H9 (cell line): ENCODE measurements around the gene MAPK11. TPM values are rescaled to one million over a fixed set of nuclear protein-coding genes. Genes with fewer than 3 reads are reported as not detected.
A peak's percentile ranks its signal among the peaks of the same experiment; 100 is the strongest.

Source experiments
- DNase-seq: peaks from one replicate; pipeline ENCODE4 v3.0.0-alpha.2; 2017
- H2AFZ ChIP-seq: one replicate; pipeline ENCODE4 v1.6.1; 2013; ENCODE audit warnings: mild to moderate bottlenecking, low read length, control low read depth, moderate library complexity
- H2AK5ac ChIP-seq: 2 replicates; pipeline ENCODE4 v1.6.1; 2013; ENCODE audit warnings: low read length, control low read depth, mixed read lengths; ENCODE audit not compliant: insufficient read length
- H2BK120ac ChIP-seq: one replicate; pipeline ENCODE4 v1.6.1; 2013; ENCODE audit warnings: low read depth, mild to moderate bottlenecking, low read length, control low read depth, inconsistent platforms; ENCODE audit not compliant: poor library complexity, severe bottlenecking
- H2BK12ac ChIP-seq: 2 replicates; pipeline ENCODE4 v1.6.1; 2013; ENCODE audit warnings: low read length, control low read depth, mixed read lengths, low read depth; ENCODE audit not compliant: insufficient read length
- H2BK15ac ChIP-seq: 2 replicates; pipeline ENCODE4 v1.6.1; 2013; ENCODE audit warnings: low read depth, low read length, control low read depth
- H2BK20ac ChIP-seq: one replicate; pipeline ENCODE4 v1.6.1; 2013; ENCODE audit warnings: low read depth, mild to moderate bottlenecking, low read length, control low read depth, inconsistent platforms; ENCODE audit not compliant: poor library complexity, severe bottlenecking
- H2BK5ac ChIP-seq: 2 replicates; pipeline ENCODE4 v1.6.1; 2013; ENCODE audit warnings: low read length, control low read depth, mixed read lengths; ENCODE audit not compliant: insufficient read length
- H3K14ac ChIP-seq: 2 replicates; pipeline ENCODE4 v1.6.1; 2013; ENCODE audit warnings: low read length, control low read depth; ENCODE audit not compliant: insufficient read depth
- H3K18ac ChIP-seq: 2 replicates; pipeline ENCODE4 v1.6.1; 2013; ENCODE audit warnings: low read depth, mild to moderate bottlenecking, mixed read lengths, low read length, control low read depth; ENCODE audit not compliant: insufficient read length
- H3K23ac ChIP-seq: 2 replicates; pipeline ENCODE4 v1.6.1; 2013; ENCODE audit warnings: low read length, control low read depth, mixed read lengths, low read depth; ENCODE audit not compliant: insufficient read length
- H3K23me2 ChIP-seq: 2 replicates; pipeline ENCODE4 v1.6.1; 2013; ENCODE audit warnings: low read depth, mild to moderate bottlenecking, mixed read lengths, low read length, control low read depth; ENCODE audit not compliant: insufficient read length, poor library complexity, severe bottlenecking
- H3K27ac ChIP-seq: 2 replicates; pipeline ENCODE4 v1.5.1; 2013; ENCODE audit warnings: low read length, control low read depth, mixed read lengths, low read depth; ENCODE audit not compliant: insufficient read length
- H3K27me3 ChIP-seq: 2 replicates; pipeline ENCODE4 v1.6.1; 2013; ENCODE audit warnings: low read length, control low read depth, inconsistent platforms; ENCODE audit not compliant: insufficient read depth
- H3K4ac ChIP-seq: 2 replicates; pipeline ENCODE4 v1.6.1; 2013; ENCODE audit warnings: low read depth, mild to moderate bottlenecking, control low read depth, inconsistent platforms, low read length, moderate library complexity
- H3K4me1 ChIP-seq: 2 replicates; pipeline ENCODE4 v1.6.1; 2013; ENCODE audit warnings: low read length, control low read depth, inconsistent platforms; ENCODE audit not compliant: insufficient read depth
- H3K4me2 ChIP-seq: 2 replicates; pipeline ENCODE4 v1.6.1; 2013; ENCODE audit warnings: low read length, control low read depth, mixed read lengths; ENCODE audit not compliant: insufficient read length, insufficient read depth
- H3K56ac ChIP-seq: 2 replicates; pipeline ENCODE4 v1.6.1; 2013; ENCODE audit warnings: low read depth, mild to moderate bottlenecking, mixed read lengths, low read length, control low read depth; ENCODE audit not compliant: insufficient read length
- H3K79me1 ChIP-seq: 2 replicates; pipeline ENCODE4 v1.6.1; 2013; ENCODE audit warnings: low read depth, mild to moderate bottlenecking, moderate library complexity, low read length, control low read depth, inconsistent platforms; ENCODE audit not compliant: insufficient read depth, poor library complexity, severe bottlenecking
- H3K79me2 ChIP-seq: 2 replicates; pipeline ENCODE4 v1.6.1; 2013; ENCODE audit warnings: low read length, control low read depth, inconsistent platforms; ENCODE audit not compliant: insufficient read depth
- H3K9ac ChIP-seq: 2 replicates; pipeline ENCODE4 v1.6.1; 2013; ENCODE audit warnings: low read length, control low read depth, mixed read lengths; ENCODE audit not compliant: insufficient read length; ENCODE audit errors: extremely low read depth
- H3K9me3 ChIP-seq: one replicate; pipeline ENCODE4 v1.6.1; 2013; ENCODE audit warnings: low read depth, low read length, inconsistent platforms; ENCODE audit not compliant: control insufficient read depth
- H3T11ph ChIP-seq: one replicate; pipeline ENCODE4 v1.6.1; 2013; ENCODE audit warnings: mild to moderate bottlenecking, low read length, control low read depth, inconsistent platforms
- H4K20me1 ChIP-seq: one replicate; pipeline ENCODE4 v1.6.1; 2013; ENCODE audit not compliant: control insufficient read depth, insufficient read length, insufficient read depth
- H4K5ac ChIP-seq: 2 replicates; pipeline ENCODE4 v1.6.1; 2013; ENCODE audit warnings: low read depth, mild to moderate bottlenecking, mixed read lengths, low read length, control low read depth; ENCODE audit not compliant: insufficient read length
- H4K8ac ChIP-seq: replicated peaks from 2 replicates; pipeline ENCODE4 v1.6.1; 2013; ENCODE audit warnings: low read length, control low read depth, mixed read lengths, low read depth; ENCODE audit not compliant: insufficient read length
- H4K91ac ChIP-seq: 2 replicates; pipeline ENCODE4 v1.6.1; 2013; ENCODE audit warnings: low read depth, mild to moderate bottlenecking, moderate library complexity, mixed read lengths, low read length, control low read depth; ENCODE audit not compliant: insufficient read length
- H3K27ac Mint-ChIP-seq, 3 experiments: 2 replicates in 2 of 3; 3 replicates in 1 of 3; pipeline ENCODE4 v1.8.0; 2020 to 2021; ENCODE audit warnings: mixed read lengths in 3 of 3, mild to moderate bottlenecking in 1 of 3, moderate library complexity in 1 of 3
- H3K27me3 Mint-ChIP-seq: 2 replicates; pipeline ENCODE4 v1.8.0; 2021; ENCODE audit warnings: low read depth, mild to moderate bottlenecking, moderate library complexity, mixed read lengths
- H3K36me3 Mint-ChIP-seq, 3 experiments: 2 replicates in 2 of 3; 3 replicates in 1 of 3; pipeline ENCODE4 v1.8.0; 2020 to 2021; ENCODE audit warnings: low read depth in 3 of 3, mixed read lengths in 3 of 3; ENCODE audit not compliant: insufficient read depth in 1 of 3
- H3K4me1 Mint-ChIP-seq, 2 experiments: 2 replicates each; pipeline ENCODE4 v1.8.0; 2020; ENCODE audit warnings: mixed read lengths in 2 of 2
- H3K4me3 Mint-ChIP-seq, 2 experiments: 2 replicates in 1 of 2; 3 replicates in 1 of 2; pipeline ENCODE4 v1.8.0; 2020 to 2021; ENCODE audit warnings: mild to moderate bottlenecking in 2 of 2, mixed read lengths in 2 of 2, moderate library complexity in 1 of 2
- H3K9me3 Mint-ChIP-seq, 2 experiments: 2 replicates in 1 of 2; 3 replicates in 1 of 2; pipeline ENCODE4 v1.8.0; 2020; ENCODE audit warnings: mild to moderate bottlenecking in 2 of 2, mixed read lengths in 2 of 2, moderate library complexity in 1 of 2
- WGBS: extraction: QIAGEN DNeasy Blood & Tissue Kit; methylation state at CpG from one replicate; pipeline ENCODE4 v1.1.7; 2013; ENCODE audit warnings: missing lambda C conversion rate, low lambda C conversion rate, mixed read lengths; ENCODE audit not compliant: insufficient read length; ENCODE audit errors: extremely low coverage; 5-methylcytosine and 5-hydroxymethylcytosine counted together
- total RNA-seq: library from RNA; stranded (reverse); gene quantifications from 2 replicates; pipeline ENCODE4 v1.2.1, GENCODE V29; 2021
- TF ChIP-seq, protein P1 (sequence below): fragments of 200-600 bp; sonication (generic); conservative IDR thresholded peaks from 3 replicates; pipeline ENCODE4 v1.8.0; 2021; ENCODE audit warnings: antibody characterized with exemption, mild to moderate bottlenecking

The MAPK11 gene
- total RNA-seq, 1 experiment from 2014 or later = 1.5 TPM

DNA sequence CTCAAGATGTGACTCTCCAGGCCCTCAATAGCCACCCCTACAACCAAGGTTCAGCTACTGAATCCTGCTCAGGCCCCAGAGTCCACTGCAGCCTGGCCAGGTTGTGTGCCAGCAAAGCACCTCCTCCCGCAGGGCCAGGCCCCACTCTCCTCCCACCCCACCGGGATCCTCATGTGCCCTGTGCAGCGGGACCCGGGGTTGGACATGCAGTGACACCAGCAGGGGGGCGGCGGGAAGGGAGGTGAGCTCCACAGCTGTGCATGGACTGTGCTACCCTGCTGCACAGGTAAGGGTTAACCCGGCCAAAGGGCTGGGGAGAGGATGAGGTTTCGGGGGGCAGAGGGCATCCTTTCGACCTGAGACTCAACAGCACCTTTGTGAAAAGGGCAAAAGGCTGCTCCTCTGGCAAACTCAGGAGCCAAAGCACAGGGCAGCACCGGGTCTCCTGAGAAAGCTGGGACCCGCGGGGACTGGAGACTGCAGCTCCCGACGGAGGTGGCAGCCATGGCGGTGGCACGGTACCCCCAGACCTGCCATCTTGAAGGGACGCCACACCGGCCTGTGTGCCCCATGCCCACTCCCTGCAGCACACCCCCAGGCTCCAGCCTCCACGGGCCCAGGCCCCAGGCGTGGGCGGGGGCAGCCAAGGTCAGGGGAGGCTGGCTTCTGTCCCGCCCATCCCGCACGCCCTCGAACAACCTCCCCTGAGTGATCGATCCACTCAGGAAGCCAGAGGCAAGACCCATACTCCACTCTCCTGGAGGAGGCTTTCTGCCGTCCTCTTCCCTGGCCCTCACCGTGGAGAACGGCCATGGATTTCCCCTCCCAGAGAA lies 26.7 kb upstream of the MAPK11 start:
- no peaks in the 10 kb centered on the region; a peak in 1 of 5 replicates for H3K9me3 Mint-ChIP-seq
- H3K18ac ChIP-seq = no peak overlapping the region
- no peak for DNase-seq
- no peak overlapping the region for H3K23ac ChIP-seq
- H2AFZ ChIP-seq = no peak overlapping the region
- H2BK120ac ChIP-seq = no peak overlapping the region
- H2BK12ac ChIP-seq = no peak overlapping the region
- WGBS = no CpG with 5 or more reads among the region's 29 CpGs
- peaks cover 0 to 2% (median 0%) of the 10 kb centered on the region in 3 experiments; a peak in 2 of 7 replicates for H3K36me3 Mint-ChIP-seq
- H3K27ac Mint-ChIP-seq = peak overlapping the region in 1 of 3 experiments; percentile 68; a peak in 2 of 7 replicates
- peaks cover 6% of the 10 kb centered on the region for H3K23me2 ChIP-seq
- no peak overlapping the region for H2BK20ac ChIP-seq
- H2BK15ac ChIP-seq = no peak overlapping the region
- H3K79me1 ChIP-seq = peaks cover 2% of the 10 kb centered on the region
- H3K9me3 ChIP-seq = no peaks in the 10 kb centered on the region
- no peaks in the 10 kb centered on the region for H4K20me1 ChIP-seq
- H4K8ac ChIP-seq = no peak overlapping the region
- no peak overlapping the region for H3K4me3 Mint-ChIP-seq
- H4K5ac ChIP-seq = no peak overlapping the region
- no peak overlapping the region for H3K56ac ChIP-seq
- H3K4me2 ChIP-seq = no peak overlapping the region
- H3K27ac ChIP-seq = no peak overlapping the region
- peaks cover 1% of the 10 kb centered on the region; the same call in 1 of the 2 replicates for H3K27me3 Mint-ChIP-seq
- TF ChIP-seq, protein P1, sequence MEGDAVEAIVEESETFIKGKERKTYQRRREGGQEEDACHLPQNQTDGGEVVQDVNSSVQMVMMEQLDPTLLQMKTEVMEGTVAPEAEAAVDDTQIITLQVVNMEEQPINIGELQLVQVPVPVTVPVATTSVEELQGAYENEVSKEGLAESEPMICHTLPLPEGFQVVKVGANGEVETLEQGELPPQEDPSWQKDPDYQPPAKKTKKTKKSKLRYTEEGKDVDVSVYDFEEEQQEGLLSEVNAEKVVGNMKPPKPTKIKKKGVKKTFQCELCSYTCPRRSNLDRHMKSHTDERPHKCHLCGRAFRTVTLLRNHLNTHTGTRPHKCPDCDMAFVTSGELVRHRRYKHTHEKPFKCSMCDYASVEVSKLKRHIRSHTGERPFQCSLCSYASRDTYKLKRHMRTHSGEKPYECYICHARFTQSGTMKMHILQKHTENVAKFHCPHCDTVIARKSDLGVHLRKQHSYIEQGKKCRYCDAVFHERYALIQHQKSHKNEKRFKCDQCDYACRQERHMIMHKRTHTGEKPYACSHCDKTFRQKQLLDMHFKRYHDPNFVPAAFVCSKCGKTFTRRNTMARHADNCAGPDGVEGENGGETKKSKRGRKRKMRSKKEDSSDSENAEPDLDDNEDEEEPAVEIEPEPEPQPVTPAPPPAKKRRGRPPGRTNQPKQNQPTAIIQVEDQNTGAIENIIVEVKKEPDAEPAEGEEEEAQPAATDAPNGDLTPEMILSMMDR = no peak
- H3K79me2 ChIP-seq = no peaks in the 10 kb centered on the region; the same call in 1 of the 2 replicates
- no peak overlapping the region for H3K4ac ChIP-seq
- H2BK5ac ChIP-seq = no peak overlapping the region
- H3K4me1 ChIP-seq = no peaks in the 10 kb centered on the region
- H3K27me3 ChIP-seq = no peaks in the 10 kb centered on the region
- H4K91ac ChIP-seq = no peak overlapping the region
- H3K9ac ChIP-seq = no peak overlapping the region
- H3K14ac ChIP-seq = no peak overlapping the region
- H3T11ph ChIP-seq = no peak overlapping the region
- no peak overlapping the region for H2AK5ac ChIP-seq
- H3K4me1 Mint-ChIP-seq = peaks cover 18 to 34% of the 10 kb centered on the region in 2 experiments
